SK-N-MC (cell line): ENCODE results near the gene ZNF536.

Experiments
- EZH2 ChIP-seq: fragments of 200-600 bp; sonication (generic); IDR thresholded peaks from one replicate; pipeline ENCODE4 v1.6.1; 2017; ENCODE audit warnings: antibody characterized with exemption
- POLR2AphosphoS5 ChIP-seq: IDR thresholded peaks from 2 replicates; pipeline ENCODE4 v1.6.1; 2012; ENCODE audit warnings: mild to moderate bottlenecking, low read depth, low read length, borderline replicate concordance

DNA sequence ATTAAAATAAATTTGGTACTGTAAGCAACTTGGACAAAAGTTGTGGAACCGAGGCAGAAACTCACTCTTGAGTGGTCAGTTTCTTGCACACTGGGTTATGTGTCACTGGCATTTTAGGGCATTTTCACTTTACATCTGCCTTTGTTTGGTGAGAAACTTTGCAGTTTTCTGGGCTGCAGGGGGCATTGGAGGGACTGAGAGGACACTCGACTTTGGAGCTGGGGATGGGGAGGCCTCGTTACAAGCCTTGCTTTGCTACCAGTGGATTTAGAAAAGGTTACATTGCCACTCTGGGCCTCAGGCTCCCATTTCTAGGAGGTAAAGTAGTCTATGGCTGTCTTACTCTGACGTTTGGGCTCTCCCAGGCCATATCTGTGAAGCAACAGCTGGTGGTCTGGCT, 41.9 kb upstream of the ZNF536 start:
- TF ChIP-seq EZH2 (no peak), POLR2AphosphoS5 (no peak)
